D721Med (cell line): ENCODE data around the gene OAT.

Experiments
- DNase-seq: peaks from one replicate; pipeline ENCODE4 v3.0.0; 2011; ENCODE audit warnings: low spot score; ENCODE audit not compliant: insufficient read length
- FAIRE-seq: peaks from 2 replicates; lab custom pipeline; 2011; peaks lifted over from hg19 to GRCh38; lab: Jason Lieb, UNC
- CTCF ChIP-seq: IDR thresholded peaks from 2 replicates; pipeline ENCODE4 v1.5.1; 2012; ENCODE audit warnings: mild to moderate bottlenecking, control low read depth; ENCODE audit not compliant: insufficient read depth; ENCODE audit errors: missing control alignments

The OAT gene

GRCh38 chr10:124401633-124402032, 17.1 kb downstream of the OAT start:
- no peak for TF ChIP-seq CTCF
- no peak for FAIRE-seq
- DNase-seq: no peak

- FAIRE-seq (no peak), DNase-seq (no peak)
- no peak for TF ChIP-seq CTCF
These were observed 24.1 kb downstream of the OAT start for GRCh38 chr10:124394583-124394982.

GRCh38 chr10:124392626-124393342, 25.9 kb downstream of the OAT start:
- FAIRE-seq (no peak), DNase-seq (no peak)
- no peak for TF ChIP-seq CTCF

GRCh38 chr10:124390471-124391187, 28.1 kb downstream of the OAT start:
- DNase-seq: no peak
- TF ChIP-seq CTCF: no peak
- FAIRE-seq: no peak

- DNase-seq (no peak), FAIRE-seq (no peak)
- no peak for TF ChIP-seq CTCF
These were observed 28.9 kb downstream of the OAT start for GRCh38 chr10:124389613-124390361.

GRCh38 chr10:124388823-124389612, 29.7 kb downstream of the OAT start:
- DNase-seq (peak; percentile 88), FAIRE-seq (no peak)
- peak; percentile 79 for TF ChIP-seq CTCF
